Fibroblast of skin of right quadriceps (primary cell): ENCODE measurements around the gene NOTCH4.
A peak's percentile ranks its signal among the peaks of the same experiment; 100 is the strongest.

Experiments used
- DNase-seq: peaks from one replicate; pipeline ENCODE4 v3.0.0-alpha.2; 2013

NOTCH4 gene

GRCh38 chr6:32154514-32155161 lies 69.2 kb downstream of the NOTCH4 start:
- peak; percentile 62 for DNase-seq

- peak; percentile 95 for DNase-seq
Observed at GRCh38 chr6:32153564-32154513, 70.0 kb downstream of the NOTCH4 start, which contains the start of gene PPT2. PPT2 (plus strand) TSS chr6:32154141; CDS start chr6:32154595, 454 bp downstream.

- DNase-seq: peak; percentile 46
Observed at GRCh38 chr6:32152769-32153563, 70.9 kb downstream of the NOTCH4 start.

- no peak for DNase-seq
Observed at GRCh38 chr6:32151863-32152768, 71.8 kb downstream of the NOTCH4 start, which contains the start of gene PRRT1. PRRT1 (minus strand) TSS chr6:32151939; CDS start chr6:32151827, 112 bp downstream.

GRCh38 chr6:32151181-32151862 lies 72.5 kb downstream of the NOTCH4 start:
- DNase-seq: no peak

- no peak for DNase-seq
Observed at GRCh38 chr6:32149932-32150870, 73.7 kb downstream of the NOTCH4 start.

GRCh38 chr6:32149092-32149755 lies 74.6 kb downstream of the NOTCH4 start:
- no peak for DNase-seq

GRCh38 chr6:32148289-32149091 lies 75.4 kb downstream of the NOTCH4 start:
- DNase-seq: no peak

GRCh38 chr6:32147401-32148132 lies 76.3 kb downstream of the NOTCH4 start:
- DNase-seq: no peak

- DNase-seq: no peak
Observed at GRCh38 chr6:32146687-32147086, 77.2 kb downstream of the NOTCH4 start.

- no peak for DNase-seq
Observed at GRCh38 chr6:32146287-32146686, 77.6 kb downstream of the NOTCH4 start.
